Uterine smooth muscle cell (primary cell): ENCODE data around the gene HINFP. TPM values are rescaled to one million over a fixed set of nuclear protein-coding genes. Genes with fewer than 3 reads are reported as not detected.

Source experiments
- total RNA-seq: library from RNA; depleted of rRNA; stranded (reverse); fragments of >200 nt; gene quantifications from 2 replicates; pipeline ENCODE4 v1.2.3, GENCODE V29; 2014

Gene HINFP, protein sequence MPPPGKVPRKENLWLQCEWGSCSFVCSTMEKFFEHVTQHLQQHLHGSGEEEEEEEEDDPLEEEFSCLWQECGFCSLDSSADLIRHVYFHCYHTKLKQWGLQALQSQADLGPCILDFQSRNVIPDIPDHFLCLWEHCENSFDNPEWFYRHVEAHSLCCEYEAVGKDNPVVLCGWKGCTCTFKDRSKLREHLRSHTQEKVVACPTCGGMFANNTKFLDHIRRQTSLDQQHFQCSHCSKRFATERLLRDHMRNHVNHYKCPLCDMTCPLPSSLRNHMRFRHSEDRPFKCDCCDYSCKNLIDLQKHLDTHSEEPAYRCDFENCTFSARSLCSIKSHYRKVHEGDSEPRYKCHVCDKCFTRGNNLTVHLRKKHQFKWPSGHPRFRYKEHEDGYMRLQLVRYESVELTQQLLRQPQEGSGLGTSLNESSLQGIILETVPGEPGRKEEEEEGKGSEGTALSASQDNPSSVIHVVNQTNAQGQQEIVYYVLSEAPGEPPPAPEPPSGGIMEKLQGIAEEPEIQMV
- total RNA-seq = 12.4 and 17.2 TPM in 2 replicates

DNA sequence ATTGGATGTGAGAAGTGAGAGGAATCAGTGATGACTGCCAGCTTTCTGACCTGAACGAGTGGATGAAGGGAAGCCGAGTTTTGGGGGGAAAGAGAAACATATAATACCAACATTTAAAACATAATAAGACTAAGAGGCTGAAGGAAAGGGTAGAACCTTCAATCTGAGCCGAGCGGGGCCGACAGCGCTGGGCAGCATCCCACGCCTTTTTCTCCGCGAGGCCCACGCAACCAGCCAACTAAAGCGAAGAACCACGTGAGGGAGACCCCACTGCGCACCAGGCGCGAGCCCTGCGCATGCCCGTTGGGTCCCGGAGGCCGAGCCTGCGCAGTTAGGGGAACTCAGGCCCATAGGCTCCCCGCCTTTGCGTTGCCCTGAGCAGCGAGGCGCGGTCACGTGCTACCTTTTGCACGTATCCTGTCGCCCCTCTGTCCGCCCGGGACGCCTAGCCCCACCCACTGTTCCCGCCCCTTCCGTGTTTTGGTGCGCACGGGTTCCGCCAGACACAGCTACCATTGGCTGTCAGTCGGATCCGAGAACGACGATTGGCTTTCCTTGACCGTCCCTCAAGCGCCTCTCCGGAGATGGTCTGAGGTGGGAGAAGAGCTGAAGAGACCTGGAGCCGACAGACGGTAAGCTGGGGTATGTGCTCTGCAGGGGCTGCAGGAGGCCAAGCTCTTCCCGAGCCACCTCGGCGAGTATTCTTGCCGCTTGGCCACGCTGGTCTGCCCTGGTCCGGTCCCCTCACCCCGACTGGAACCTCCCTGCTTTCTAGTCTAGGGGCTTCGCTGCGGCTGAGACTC is at the start of gene HINFP:
Gene HINFP (plus strand): TSS at position 573 of the 803 bp plus-strand sequence. CDS start 5,365 bp downstream, outside the sequence.

GRCh38 chr11:119084663-119085436 is 36.5 kb upstream of the HINFP start, which contains the start of gene HMBS:
TSS of gene HMBS (plus strand) at chr11:119084881. CDS start at chr11:119085034, 153 bp downstream.

GRCh38 chr11:119101759-119102423 is 19.5 kb upstream of the HINFP start, which contains the start of gene DPAGT1:
TSS of gene DPAGT1 (minus strand) at chr11:119101853. CDS start at chr11:119101655, 198 bp downstream.

DNA sequence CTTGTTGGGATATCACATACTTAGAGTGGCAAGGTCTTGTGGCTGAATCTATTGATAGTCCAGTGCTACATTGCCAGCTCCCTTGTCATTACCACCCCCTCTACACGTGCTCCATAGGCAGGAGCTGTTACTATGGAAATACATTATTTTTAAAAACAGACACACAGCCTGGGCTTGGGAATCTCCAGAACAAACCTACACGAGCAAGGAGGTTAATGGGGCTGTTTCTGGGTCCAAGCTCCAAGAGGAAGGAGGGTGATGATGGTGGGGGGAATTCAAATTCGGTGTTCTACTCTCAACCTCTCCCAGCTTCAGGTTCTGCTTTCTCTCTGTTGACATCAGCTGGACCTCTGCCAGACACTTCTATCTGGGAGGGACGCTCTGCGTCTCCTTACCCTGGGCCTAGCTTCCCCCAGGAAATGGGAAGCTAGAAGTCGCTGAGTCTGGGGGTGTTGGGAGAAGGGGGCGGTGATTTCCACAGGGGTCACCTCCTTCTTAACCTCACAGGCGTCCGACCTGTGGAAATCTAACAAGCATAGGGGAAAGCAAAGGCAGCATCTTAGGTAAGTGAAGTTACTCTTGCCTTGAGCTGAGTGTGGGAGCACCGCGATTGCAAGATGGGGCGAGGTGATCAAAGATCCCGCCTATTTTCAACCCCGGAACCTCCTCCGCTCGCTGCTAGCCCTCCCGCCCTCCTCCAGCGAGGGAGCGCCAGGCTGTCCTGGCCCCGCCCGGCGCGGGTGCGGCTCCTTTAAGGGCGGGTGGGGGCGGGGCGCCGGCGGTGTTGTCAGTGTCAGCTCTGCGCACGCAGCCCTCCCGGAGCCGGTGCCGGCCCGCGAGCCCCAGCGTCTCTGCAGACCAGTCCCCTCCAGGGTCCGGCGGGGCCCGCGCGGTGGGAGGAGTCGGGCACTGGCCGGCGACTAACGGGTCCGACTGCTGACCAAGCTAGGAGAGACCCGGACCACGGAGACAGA is 14.5 kb upstream of the HINFP start, which contains the start of gene C2CD2L:
Gene C2CD2L (plus strand): TSS at position 781 of the 974 bp plus-strand sequence. CDS start 398 bp downstream, outside the sequence.

DNA sequence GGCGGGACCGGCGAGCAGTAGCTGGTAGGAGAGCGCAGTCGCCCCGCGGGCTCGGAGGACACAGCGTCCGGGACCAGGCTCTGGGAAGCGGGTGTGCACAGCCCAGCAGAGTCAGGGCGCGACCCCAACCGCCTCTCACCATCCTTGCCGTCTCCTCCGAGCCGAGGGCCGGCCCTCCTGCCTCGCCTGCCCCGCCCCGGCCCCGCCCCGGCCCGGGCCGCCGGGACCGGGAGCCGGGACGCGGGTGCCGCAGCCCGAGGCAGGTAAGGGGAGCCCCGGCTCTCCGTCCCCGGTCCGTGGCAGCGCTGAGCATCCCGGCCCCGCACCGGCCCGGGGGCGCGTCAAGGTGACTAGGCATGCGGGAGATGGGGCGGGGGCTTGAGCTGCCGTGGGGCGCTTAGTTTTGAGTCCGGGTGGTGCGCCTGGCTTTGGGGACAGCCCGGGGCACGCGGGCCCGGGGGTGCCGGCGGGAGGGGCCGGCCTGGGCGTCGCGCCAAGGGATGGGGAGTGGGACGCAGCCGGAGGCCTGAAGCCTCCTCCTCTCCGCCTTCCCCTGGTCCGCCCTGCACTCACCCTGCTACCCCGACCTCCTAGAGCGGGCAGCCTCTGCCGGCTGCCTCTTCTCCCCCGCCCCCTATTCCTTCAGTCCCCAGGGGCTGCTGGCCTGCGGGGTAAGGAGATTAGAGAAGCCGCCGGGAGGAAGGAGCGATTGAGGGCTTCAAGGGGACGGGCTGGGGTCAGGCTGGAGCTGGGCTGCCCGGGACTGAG is 27.8 kb downstream of the HINFP start, which contains the start of gene ABCG4:
Gene ABCG4 (plus strand): TSS at position 35 of the 768 bp plus-strand sequence. CDS start 914 bp downstream, outside the sequence.

GRCh38 chr11:119168471-119169281 is 47.3 kb downstream of the HINFP start, which contains the start of gene NLRX1:
TSS of gene NLRX1 (plus strand) at chr11:119168725. CDS start at chr11:119171404, 2,679 bp downstream.

Other genes with a start within 250 kb of the HINFP start
- not detected in 2 replicates for gene CXCR5, start 237.7 kb upstream of the HINFP start, total RNA-seq
- gene BCL9L, start 195.7 kb upstream of the HINFP start, total RNA-seq = 15.9 and 17.7 TPM in 2 replicates
- gene UPK2, start 165.3 kb upstream of the HINFP start, total RNA-seq = not detected in 2 replicates
- not detected in 2 replicates for gene FOXR1, start 149.8 kb upstream of the HINFP start, total RNA-seq
- 30.7 and 39.7 TPM in 2 replicates for gene CENATAC, start 123.4 kb upstream of the HINFP start, total RNA-seq
- 898 and 970 TPM in 2 replicates for gene RPS25, start 103.2 kb upstream of the HINFP start, total RNA-seq
- gene TRAPPC4, start 102.8 kb upstream of the HINFP start, total RNA-seq = 84.5 and 96.3 TPM in 2 replicates
- gene SLC37A4, start 90.7 kb upstream of the HINFP start, total RNA-seq = 13.7 and 14.7 TPM in 2 replicates
- gene HYOU1, start 64.4 kb upstream of the HINFP start, total RNA-seq = 205 and 414 TPM in 2 replicates
- 30.1 and 31.1 TPM in 2 replicates for gene VPS11, start 53.8 kb upstream of the HINFP start, total RNA-seq
- gene HMBS, start 36.7 kb upstream of the HINFP start, total RNA-seq = 16.0 and 22.8 TPM in 2 replicates
- gene DPAGT1, start 19.7 kb upstream of the HINFP start, total RNA-seq = 15.3 and 28.6 TPM in 2 replicates
- 3.3 and 4.7 TPM in 2 replicates for gene C2CD2L, start 14.2 kb upstream of the HINFP start, total RNA-seq
- gene ABCG4, start 27.5 kb downstream of the HINFP start, total RNA-seq = under 0.01 and 0.12 TPM in 2 replicates
- 9.6 and 15.2 TPM in 2 replicates for gene NLRX1, start 47.1 kb downstream of the HINFP start, total RNA-seq
- gene NHERF4, start 63.9 kb downstream of the HINFP start, total RNA-seq = not detected in 2 replicates
- gene CBL, start 84.8 kb downstream of the HINFP start, total RNA-seq = 11.0 and 11.4 TPM in 2 replicates
- 20.5 and 27.0 TPM in 2 replicates for gene MCAM, start 195.6 kb downstream of the HINFP start, total RNA-seq
- 7.2 and 8.4 TPM in 2 replicates for gene RNF26, start 212.9 kb downstream of the HINFP start, total RNA-seq
- 3.5 and 15.2 TPM in 2 replicates for gene C1QTNF5, start 219.3 kb downstream of the HINFP start, total RNA-seq
- gene MFRP, start 225.1 kb downstream of the HINFP start, total RNA-seq = not detected in 2 replicates